Left ventricle myocardium inferior (tissue), 1 donor: Measurements from ENCODE around the gene CHURC1. TPM values are rescaled to one million over a fixed set of nuclear protein-coding genes. Genes with fewer than 3 reads are reported as not detected.

Experiments used
- DNase-seq: peaks from one replicate; pipeline ENCODE4 v3.0.0-alpha.2; 2020
- H3K27ac ChIP-seq: fragments of 200-600 bp; replicated peaks from 2 replicates; pipeline ENCODE4 v1.8.0; 2021
- H3K27me3 ChIP-seq: fragments of 200-600 bp; 2 replicates; pipeline ENCODE4 v1.8.0; 2021; ENCODE audit warnings: low read depth
- H3K36me3 ChIP-seq: fragments of 200-600 bp; 2 replicates; pipeline ENCODE4 v1.8.0; 2021
- H3K4me1 ChIP-seq: fragments of 200-600 bp; 2 replicates; pipeline ENCODE4 v1.8.0; 2021
- H3K4me3 ChIP-seq: fragments of 200-600 bp; 2 replicates; pipeline ENCODE4 v1.8.0; 2021; ENCODE audit warnings: mild to moderate bottlenecking, moderate library complexity
- H3K9me3 ChIP-seq: fragments of 200-600 bp; replicated peaks from 2 replicates; pipeline ENCODE4 v1.8.0; 2021
- CTCF ChIP-seq: fragments of 200-600 bp; IDR thresholded peaks from 2 replicates; pipeline ENCODE4 v1.8.0; 2021; ENCODE audit warnings: antibody characterized with exemption, mild to moderate bottlenecking, borderline replicate concordance
- intact Hi-C: fragments of 100-400 bp; cut with micrococcal nuclease; formaldehyde crosslinking; loops from one replicate; pipeline ENCODE4 v1.11.0; 2022
- total RNA-seq: library from RNA; stranded (reverse); fragmentation: NEBNext Ultra II Directional; extraction: Animal tissue kit (Norgen Biotek cat#: 25700); gene quantifications from one replicate; pipeline ENCODE4 v1.2.1, GENCODE V29; 2021
- donor health status: DM: no; HTN: yes; CAD: no; lungs with severe emphysema.

The CHURC1 gene
- total RNA-seq, 1 donor from 2014 or later = 89.8 TPM

- H3K36me3 ChIP-seq = peaks cover 5% of the 10 kb centered on the region
- DNase-seq = no peak
- H3K9me3 ChIP-seq = no peaks in the 10 kb centered on the region
- H3K4me1 ChIP-seq = peaks cover 59% of the 10 kb centered on the region
- H3K4me3 ChIP-seq = no peak overlapping the region
- no peak for TF ChIP-seq CTCF
- intact Hi-C loops = no loop called here
- H3K27ac ChIP-seq = no peak overlapping the region
- H3K27me3 ChIP-seq = no peaks in the 10 kb centered on the region
These were observed 5.0 kb downstream of the CHURC1 start for GRCh38 chr14:64919215-64919614.

DNA sequence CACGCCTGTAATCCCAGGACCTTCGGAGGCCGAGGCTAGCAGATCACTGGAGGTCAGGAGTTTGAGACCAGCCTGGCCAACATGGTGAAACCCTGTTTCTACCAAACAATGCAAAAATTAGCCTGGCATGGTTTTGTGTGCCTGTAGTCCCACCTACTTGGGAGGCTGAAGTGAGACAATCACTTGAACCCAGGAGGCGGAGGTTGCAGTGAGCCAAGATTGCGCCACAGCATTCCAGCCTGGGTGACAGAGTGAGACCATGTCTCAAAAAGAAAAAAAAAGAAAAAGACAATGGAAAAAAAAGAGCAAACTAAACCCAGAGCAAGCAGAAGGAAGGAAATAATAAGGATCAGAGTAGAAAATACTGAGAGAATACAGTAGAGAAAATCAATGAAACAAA lies 5.4 kb downstream of the CHURC1 start:
- Histone ChIP-seq H3K4me1 (peaks cover 55% of the 10 kb centered on the region), H3K27me3 (no peaks in the 10 kb centered on the region), H3K9me3 (no peaks in the 10 kb centered on the region), H3K4me3 (no peak overlapping the region), H3K36me3 (peaks cover 9% of the 10 kb centered on the region), H3K27ac (no peak overlapping the region)
- intact Hi-C loops = no loop called here
- TF ChIP-seq CTCF = no peak
- no peak for DNase-seq

- no peak for DNase-seq
- Histone ChIP-seq H3K36me3 (peaks cover 17% of the 10 kb centered on the region), H3K9me3 (no peaks in the 10 kb centered on the region), H3K27me3 (no peaks in the 10 kb centered on the region), H3K4me1 (peaks cover 46% of the 10 kb centered on the region), H3K4me3 (no peak overlapping the region), H3K27ac (no peak overlapping the region)
- intact Hi-C loops = no loop called here
- TF ChIP-seq CTCF = no peak
These were observed 6.2 kb downstream of the CHURC1 start for GRCh38 chr14:64920465-64920864.

- Histone ChIP-seq H3K4me3 (no peak overlapping the region), H3K9me3 (no peaks in the 10 kb centered on the region), H3K4me1 (peaks cover 31% of the 10 kb centered on the region), H3K27me3 (no peaks in the 10 kb centered on the region), H3K36me3 (peaks cover 35% of the 10 kb centered on the region), H3K27ac (no peak overlapping the region)
- no peak for DNase-seq
- no peak for TF ChIP-seq CTCF
- intact Hi-C loops = no loop called here
These were observed 8.8 kb downstream of the CHURC1 start for GRCh38 chr14:64923015-64923414.

DNA sequence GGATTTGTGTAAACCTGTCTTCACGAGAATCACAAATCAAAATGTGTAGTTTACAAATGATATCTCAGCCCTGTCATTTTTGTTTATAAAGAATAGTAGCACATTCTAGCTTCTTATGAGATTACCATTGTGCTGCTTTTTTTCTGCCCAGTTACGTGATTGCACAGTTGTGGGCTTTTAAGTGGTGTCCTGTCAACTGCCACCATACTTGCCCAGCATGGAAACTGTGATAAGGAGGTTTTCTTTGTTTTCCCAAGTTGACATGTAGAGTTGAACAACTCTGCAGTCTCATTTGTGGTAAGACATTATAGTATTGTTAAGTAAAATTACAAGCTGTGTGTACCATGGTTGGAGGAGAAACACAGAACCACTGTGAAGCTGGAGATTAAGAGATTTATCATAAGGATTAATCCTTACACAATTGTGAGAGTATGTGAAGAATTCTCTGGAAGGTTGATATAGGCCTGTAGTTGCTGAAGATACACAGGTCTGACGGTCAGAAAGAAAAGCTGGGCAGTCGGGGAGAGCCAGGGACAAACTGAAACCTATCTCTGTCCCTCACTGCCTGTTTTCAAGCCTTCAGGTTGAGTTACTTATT lies 12.2 kb downstream of the CHURC1 start:
- H3K27me3 ChIP-seq = no peaks in the 10 kb centered on the region
- H3K9me3 ChIP-seq = no peaks in the 10 kb centered on the region
- H3K27ac ChIP-seq = peak overlapping the region; percentile 18
- no peak for TF ChIP-seq CTCF
- H3K4me1 ChIP-seq = peaks cover 35% of the 10 kb centered on the region
- peaks cover 58% of the 10 kb centered on the region for H3K36me3 ChIP-seq
- intact Hi-C loops = no loop called here
- H3K4me3 ChIP-seq = no peak overlapping the region
- no peak for DNase-seq
